ENCODE results near the gene PARM1.
"Not testable (repeated sequence)": the region's sequence is repeated elsewhere in the genome, so short reads cannot be mapped to it uniquely, and the experiment has no call there.

Gene PARM1

GRCh38 chr4:74994436-74994835 is 61.5 kb downstream of the PARM1 start:
- not testable (repeated sequence) for DNase-seq

GRCh38 chr4:74996996-74997395 is 64.1 kb downstream of the PARM1 start:
- DNase-seq: no peak

GRCh38 chr4:74997948-74998729 is 65.2 kb downstream of the PARM1 start:
- no peak for DNase-seq

GRCh38 chr4:74999714-75000309 is 66.9 kb downstream of the PARM1 start:
- no peak for DNase-seq

- no peak for DNase-seq
Measured at GRCh38 chr4:75001871-75002270, 69.0 kb downstream of the PARM1 start.

- DNase-seq: no peak
Measured at GRCh38 chr4:75002381-75002780, 69.5 kb downstream of the PARM1 start.

GRCh38 chr4:75003979-75004378 is 71.1 kb downstream of the PARM1 start:
- DNase-seq: no peak

- no peak for DNase-seq
Measured at GRCh38 chr4:75004755-75005668, 72.1 kb downstream of the PARM1 start.

- no peak for DNase-seq
Measured at GRCh38 chr4:75005727-75006126, 72.8 kb downstream of the PARM1 start.

GRCh38 chr4:75007891-75008290 is 75.0 kb downstream of the PARM1 start:
- no peak for DNase-seq

GRCh38 chr4:75009138-75009537 is 76.2 kb downstream of the PARM1 start:
- DNase-seq: no peak

- DNase-seq: no peak
Measured at GRCh38 chr4:75011131-75011795, 78.3 kb downstream of the PARM1 start.

GRCh38 chr4:75015627-75016026 is 82.7 kb downstream of the PARM1 start:
- no peak for DNase-seq

- DNase-seq: no peak
Measured at GRCh38 chr4:75016472-75016871, 83.6 kb downstream of the PARM1 start.

GRCh38 chr4:75018811-75019479 is 86.0 kb downstream of the PARM1 start:
- no peak for DNase-seq

- DNase-seq: no peak
Measured at GRCh38 chr4:75025431-75025830, 92.5 kb downstream of the PARM1 start.

- DNase-seq: no peak
Measured at GRCh38 chr4:75028196-75028854, 95.4 kb downstream of the PARM1 start.

- no peak for DNase-seq
Measured at GRCh38 chr4:75030028-75030427, 97.1 kb downstream of the PARM1 start.

- DNase-seq: no peak
Measured at GRCh38 chr4:75030649-75031235, 97.8 kb downstream of the PARM1 start.

GRCh38 chr4:75031775-75032174 is 98.9 kb downstream of the PARM1 start:
- DNase-seq: no peak

GRCh38 chr4:75034523-75034922 is 101.6 kb downstream of the PARM1 start:
- no peak for DNase-seq

All from stimulated activated CD4-positive, alpha-beta T cell treated with anti-CD3 and anti-CD28 coated beads, Interleukin-2, amount 100 ng/mL, for 48 hours (primary cell).